GM04504 (cell line): Measurements from ENCODE around the gene PUDP.
"Not testable (repeated sequence)": the region's sequence is repeated elsewhere in the genome, so short reads cannot be mapped to it uniquely, and the experiment has no call there.

ENCODE experiments used
- DNase-seq: peaks from one replicate; pipeline ENCODE4 v3.0.0-alpha.2; 2012; ENCODE audit warnings: low read depth

The PUDP gene

DNA sequence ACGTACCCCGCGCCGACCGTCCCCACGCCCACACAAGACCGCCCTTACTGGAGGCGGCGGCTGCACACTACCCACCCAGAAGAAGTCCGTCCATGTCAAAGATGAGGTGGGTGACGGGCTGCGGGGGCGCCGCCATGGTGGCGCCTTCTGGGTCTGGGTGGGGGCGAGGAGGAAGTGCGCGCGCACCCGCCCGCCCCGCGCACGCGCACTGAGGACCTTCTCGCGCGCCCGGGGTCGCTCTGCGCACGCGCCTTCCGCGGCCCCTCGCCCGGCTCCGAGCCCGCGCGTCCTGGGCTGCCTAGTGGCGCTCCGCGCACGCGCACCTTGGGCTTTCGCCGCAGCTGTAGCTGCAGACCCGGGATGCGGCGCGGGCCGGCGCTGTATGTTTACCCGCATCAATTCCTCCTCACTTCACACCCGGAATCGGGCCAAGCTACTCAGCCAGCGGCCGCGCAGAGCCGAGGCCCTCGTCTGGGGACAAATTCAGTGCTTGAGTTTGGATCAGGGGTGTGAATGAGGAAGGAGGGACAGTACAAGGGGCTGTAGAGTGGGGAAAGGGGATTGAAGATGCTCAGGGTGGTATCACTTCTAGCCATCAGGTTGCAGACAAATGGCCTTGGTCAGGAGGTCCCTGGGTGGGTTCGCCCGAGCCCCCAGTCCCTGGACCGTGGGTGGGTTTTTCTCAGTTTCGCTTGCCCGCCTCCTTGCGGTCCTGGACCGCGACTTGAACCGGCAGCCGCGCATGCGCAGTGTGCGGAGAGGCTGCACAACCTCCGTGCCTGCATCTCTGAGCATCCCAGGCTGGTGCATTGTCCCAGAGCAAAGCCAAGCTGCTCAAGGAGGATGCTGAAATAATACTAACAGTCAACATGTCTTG lies at the start of gene PUDP:
Gene PUDP, minus strand, starts transcription at position 176 of the 877 bp plus-strand sequence. Its CDS starts 40 bp downstream, at position 136.
- peak; percentile 77 for DNase-seq

DNA sequence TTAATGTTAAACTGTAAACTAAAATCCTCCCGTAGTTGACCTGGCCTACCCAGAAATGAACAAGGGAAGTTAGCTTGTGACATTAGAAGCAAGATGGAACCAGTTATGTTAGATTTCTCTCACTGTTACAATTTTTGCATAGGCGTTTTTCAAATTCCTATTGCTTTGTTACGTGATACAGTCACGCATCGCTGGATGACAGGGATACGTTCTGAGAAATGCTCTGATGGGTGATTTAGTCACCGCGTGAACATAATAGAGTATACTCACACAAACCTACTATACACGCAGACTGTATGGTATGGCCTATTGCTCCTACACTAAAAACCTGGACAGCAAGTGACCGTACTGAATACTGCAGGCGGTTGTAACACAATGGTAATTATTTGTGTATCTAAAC lies 46.7 kb upstream of the PUDP start:
- no peak for DNase-seq

- no peak for DNase-seq
Measured at GRCh38 chrX:7192871-7193270, 44.9 kb upstream of the PUDP start.

DNA sequence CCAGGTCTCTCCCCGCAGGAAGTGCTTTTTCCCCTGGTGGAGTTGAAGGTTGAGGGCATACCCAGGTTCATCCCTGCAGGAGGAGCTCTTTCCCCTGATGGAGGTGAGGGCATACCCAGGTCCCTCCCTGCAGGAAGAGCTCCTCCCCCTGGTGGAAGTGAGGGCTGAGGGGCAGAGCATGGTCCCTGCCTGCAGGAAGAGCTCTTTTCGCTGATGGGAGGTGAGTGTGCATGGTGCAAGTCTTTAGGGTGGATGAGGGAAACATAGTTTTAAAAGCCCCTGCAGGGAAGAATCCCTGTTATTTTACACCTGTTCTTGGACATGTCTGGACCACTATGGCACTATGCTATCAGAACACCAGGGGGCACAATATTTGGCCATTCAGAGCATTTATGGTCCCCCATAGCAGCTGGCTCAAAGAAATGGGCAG lies 43.7 kb upstream of the PUDP start:
- DNase-seq: no peak

- DNase-seq: no peak
Measured at GRCh38 chrX:7190157-7190556, 42.2 kb upstream of the PUDP start.

DNA sequence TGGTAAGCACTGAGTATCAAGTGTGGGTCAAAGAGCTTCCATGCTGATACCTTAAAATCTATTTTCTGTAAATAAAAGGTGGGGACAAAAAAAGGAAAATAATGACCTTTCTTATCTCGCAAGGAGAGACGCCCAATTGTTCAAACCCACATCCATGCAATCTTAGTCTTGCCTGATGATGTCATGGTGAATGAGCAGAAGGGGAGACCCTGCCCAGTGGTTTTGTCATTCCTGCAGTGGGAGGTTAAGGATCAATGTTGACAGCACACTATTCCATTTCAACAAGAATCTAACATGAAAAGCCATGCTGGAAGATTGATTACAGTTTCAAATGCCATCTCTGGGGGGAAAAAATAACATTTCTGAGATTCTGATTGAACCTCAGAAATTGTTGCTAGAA lies 40.7 kb upstream of the PUDP start:
- no peak for DNase-seq

DNA sequence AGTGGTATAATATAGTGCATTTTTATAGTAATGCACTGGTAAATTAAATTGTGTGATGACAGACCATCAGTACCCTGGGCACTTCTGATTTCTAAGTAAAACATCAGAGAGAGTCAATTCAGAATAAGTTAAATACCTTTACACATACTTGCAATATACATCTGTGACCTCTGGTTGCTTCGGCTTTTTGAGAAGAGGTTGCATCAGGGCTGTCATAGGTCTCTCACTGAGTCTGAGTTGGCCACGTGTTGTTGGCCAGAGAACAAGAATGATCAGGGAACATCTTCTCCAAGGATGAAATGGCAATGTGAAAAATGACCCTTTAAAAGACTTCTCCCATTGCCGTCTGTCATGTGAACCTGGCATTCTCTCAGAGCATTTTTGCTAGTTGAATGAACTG lies 36.9 kb upstream of the PUDP start:
- no peak for DNase-seq

DNA sequence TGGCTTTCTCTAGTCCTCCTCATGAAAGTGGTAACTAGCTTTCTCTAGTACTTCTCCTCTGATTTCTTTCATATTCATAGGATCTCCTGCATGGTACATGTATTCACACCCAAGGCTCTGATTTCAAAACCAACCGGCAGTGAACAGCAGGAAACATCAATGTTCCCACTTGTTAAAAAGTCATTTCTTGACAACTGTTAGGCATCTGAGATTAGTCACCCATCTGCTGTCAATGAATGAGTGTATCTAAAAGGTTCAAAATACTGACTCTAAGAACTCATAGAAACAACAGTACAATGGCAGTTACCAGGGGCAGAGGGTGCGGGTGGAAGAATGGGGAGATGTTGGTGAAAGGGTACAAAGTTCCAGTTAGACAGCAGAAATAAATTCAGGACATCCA lies 31.5 kb upstream of the PUDP start:
- no peak for DNase-seq

DNA sequence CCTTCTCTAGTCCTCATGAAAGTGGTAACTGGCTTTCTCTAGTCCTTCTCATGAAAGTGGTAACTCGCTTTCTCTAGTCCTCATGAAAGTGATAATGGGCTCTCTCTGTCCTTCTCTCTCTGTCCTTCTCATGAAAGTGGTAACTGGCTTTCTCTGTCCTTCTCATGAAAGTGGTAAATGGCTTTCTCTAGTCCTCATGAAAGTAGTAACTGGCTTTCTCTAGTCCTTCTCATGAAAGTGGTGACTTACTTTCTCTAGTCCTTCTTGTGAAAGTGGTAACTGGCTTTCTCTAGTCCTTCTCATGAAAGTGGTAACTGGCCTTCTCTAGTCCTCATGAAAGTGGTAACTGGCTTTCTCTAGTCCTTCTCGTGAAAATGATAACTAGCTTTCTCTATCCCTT lies 30.9 kb upstream of the PUDP start:
- not testable (repeated sequence) for DNase-seq

- no peak for DNase-seq
Measured at GRCh38 chrX:7170898-7171297, 22.9 kb upstream of the PUDP start.

GRCh38 chrX:7169627-7170026 lies 21.7 kb upstream of the PUDP start:
- no peak for DNase-seq

- no peak for DNase-seq
Measured at GRCh38 chrX:7168371-7168770, 20.4 kb upstream of the PUDP start.

DNA sequence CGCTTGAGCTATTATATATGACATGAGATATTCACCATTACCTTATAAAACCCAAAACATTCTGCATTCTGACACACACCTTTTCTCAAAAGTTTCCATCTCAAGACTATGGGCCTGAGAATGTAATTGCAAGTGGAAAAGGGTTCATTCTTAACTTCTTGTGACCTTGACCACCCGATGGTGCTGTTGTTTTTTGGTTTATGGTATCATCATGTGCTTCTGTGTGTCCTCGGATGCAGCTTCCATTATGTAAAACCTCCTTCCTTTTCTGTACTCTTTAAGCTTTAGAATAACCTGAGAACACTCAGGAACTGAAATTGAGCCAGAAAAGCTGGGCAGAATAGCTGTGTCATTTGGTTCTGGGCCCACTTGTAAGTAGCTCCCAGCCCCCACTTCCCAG lies 16.2 kb upstream of the PUDP start:
- DNase-seq: no peak

- DNase-seq: no peak
Measured at GRCh38 chrX:7163146-7163677, 15.3 kb upstream of the PUDP start.

GRCh38 chrX:7159149-7159861 lies 11.4 kb upstream of the PUDP start:
- DNase-seq: no peak

DNA sequence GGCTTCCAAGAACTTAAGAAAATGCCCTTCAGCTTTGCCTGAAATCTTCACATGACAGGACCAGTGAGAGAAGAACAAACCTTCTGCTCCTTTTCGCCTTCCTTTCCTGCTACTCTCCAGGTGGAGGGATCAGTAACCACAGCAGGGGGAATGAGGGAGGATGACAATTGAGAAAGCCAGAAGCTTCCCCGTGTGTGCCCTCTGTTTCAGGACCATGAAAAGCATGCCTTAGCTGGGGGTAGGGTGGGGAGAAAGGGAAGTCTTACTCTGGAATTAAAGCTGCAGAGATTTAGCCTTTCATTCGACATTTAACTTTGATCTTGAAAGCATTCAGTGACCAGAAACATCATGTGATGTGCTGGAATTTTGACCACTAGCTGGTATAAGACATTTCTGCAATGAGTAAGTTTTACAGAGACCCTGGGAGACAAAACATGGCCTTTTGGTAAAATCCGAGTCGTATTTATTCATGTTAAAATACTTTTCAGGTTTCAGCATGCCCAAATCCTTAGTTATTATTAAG lies 10.6 kb upstream of the PUDP start:
- no peak for DNase-seq

DNA sequence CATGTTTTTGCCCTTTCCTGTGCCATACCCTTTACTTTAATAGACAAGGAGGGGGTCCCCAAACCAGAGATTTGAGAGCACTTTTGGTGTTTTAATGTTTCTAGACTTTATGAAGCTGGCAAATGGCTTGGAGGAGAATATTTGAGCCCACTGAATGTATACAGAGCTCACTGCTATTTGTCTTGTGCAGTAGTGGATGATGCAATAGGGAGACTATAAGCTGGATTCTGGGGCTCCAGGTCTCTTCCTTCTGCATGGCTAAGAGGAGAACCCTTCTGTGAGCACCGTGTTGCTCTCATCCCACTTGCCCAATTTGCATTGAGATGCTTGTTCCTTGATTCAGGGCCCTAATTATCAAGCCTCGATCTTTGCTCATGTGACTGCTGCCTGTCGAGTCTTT lies 8.9 kb upstream of the PUDP start:
- DNase-seq: no peak

DNA sequence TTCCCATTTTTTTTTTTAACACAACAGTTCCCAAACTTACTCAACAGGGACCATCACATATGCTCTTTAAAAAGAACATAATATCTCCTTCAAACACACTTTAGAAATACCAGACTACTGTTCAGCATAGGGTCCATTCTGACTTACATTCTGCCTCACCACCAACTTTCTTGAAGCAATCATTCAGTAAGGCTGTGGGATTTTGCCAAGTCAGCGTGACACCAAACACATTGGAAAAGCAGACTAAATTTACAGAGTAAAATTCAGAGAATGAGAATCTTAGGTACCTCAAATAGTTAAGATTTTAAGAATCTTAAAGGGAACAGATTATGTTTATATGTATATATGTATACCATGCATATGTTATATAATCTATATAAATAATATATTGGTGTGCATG lies 7.2 kb upstream of the PUDP start:
- DNase-seq: no peak

DNA sequence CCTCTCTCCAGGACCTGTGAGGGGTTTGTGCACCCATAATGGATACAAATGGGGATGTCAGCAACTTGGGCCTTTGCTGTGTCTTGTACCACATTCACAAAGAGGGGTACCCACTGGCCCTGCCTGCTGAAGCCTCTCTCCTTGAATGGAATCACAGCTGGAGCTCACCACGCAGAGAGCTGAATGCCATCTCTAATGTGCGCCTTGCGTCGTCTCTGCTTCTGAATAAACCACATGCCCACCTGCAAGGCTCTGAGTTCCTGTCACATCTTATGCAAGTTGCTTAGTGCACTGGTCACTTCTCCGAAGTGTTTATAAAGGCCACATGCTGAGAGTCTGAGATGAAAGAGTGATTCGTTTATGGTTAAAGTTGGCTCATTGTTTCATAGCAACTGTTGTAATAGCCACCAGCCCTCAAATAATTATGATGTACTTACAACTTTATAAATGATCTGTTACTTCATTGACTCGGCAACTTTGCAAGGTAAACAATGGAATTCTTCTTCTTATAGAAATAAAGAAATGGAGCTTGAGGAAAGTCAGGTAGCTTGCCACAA lies 6.2 kb upstream of the PUDP start:
- no peak for DNase-seq

- no peak for DNase-seq
Measured at GRCh38 chrX:7153231-7153630, 5.3 kb upstream of the PUDP start.

GRCh38 chrX:7149411-7149810 lies 1.5 kb upstream of the PUDP start:
- no peak for DNase-seq

DNA sequence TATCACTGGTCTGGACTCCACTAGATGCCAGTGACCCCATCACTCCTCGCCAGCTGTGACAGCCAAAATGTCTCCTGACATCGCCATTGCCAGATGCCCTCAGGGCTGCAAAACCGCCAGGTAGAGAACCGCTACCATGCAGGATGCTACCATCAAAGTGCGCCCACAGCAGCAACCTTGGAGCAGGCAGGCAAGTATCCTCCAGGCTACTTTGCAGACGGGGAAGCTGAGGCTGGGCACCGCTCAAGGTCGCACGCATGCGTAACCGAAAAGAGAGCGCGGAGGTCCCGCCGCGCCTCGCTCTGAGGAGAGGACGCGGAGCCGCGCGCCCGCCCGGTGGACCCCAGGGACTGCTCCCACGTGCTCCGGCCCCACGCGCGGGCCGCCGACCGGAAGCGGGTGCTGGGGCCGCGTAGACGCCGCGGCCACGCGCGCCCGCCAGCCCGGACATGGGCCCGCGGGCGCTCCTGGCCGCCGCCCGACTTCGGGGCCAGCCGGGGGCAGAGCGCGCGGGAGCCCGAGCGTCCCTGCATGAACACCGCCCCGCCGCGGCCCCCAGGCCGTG lies 458 bp downstream of the PUDP start, which contains the start of gene STS:
Gene STS, plus strand, starts transcription at position 300 of the 565 bp plus-strand sequence. CDS start 105,488 bp downstream, outside the sequence.
- DNase-seq: no peak
